GM21723 (cell line): Measurements from ENCODE around the gene RAPGEF4.

Source experiments
- ATAC-seq: cut with Tn5 transposase; IDR thresholded peaks from one replicate; pipeline ENCODE4 v1.9.1; 2021; ENCODE audit warnings: mild to moderate bottlenecking, moderate library complexity; ENCODE audit not compliant: unreplicated experiment

The RAPGEF4 gene

DNA sequence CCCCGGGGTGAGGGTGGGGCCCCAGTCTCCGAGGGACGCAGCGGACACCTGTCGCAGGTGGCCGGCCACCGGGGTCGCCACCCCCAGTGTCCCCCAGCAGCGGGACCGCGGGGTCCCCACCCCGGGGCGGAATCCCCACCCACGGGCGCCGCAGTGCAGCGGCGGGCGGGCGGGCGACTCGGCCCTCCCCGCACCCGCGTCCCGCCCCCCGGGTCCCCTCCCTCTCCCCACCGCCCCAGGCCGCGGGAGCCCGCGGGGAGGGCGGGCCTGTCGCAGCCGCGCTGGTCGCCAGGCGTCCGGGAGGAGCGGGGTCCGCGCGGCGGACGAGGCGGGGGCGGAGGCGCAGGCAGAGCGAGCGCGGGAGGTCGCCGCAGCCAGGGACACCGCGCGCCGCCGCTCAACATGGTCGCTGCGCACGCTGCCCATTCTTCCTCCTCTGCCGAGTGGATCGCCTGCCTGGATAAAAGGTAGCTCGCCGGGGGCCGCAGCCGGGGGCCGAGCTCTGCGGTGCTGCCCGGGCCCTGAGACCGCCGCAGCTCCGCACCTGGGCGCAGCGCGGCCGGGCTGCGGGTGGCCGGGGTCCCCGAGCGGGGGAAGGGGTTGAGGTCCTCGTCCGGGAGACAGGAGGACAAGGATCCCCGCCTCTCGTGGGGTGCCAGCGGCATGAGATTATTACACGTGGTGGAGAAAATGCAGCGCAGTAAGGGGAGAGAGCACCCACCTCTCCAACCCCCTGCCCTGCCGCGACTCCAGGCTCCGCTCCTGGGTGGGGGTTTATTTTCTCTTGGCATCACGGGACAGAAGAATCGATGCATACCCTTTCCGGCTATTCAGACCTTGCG is at the start of gene RAPGEF4:
Gene RAPGEF4 (plus strand): TSS at position 264 of the 842 bp plus-strand sequence. CDS start 139 bp downstream, at position 403.
- ATAC-seq = no peak

DNA sequence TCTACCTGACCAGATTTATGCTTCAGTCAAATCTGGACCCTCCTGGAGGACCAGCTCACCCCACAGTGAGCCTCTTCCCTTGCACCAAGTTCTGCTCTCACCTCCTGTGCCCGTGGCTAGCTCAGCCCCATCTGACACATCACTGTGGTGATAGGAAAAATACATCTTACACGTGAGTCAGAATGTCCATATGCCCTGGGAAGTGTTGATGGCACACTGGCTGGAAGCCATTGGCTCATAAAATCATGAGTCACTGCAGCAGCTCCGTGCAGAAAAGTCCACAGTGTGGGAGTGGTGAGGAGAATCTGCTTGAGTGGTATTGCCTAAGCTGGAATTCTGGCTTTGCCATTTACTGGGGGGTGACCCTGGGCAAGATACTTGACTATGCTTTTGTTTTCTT is 42.6 kb upstream of the RAPGEF4 start:
- no peak for ATAC-seq

GRCh38 chr2:172693529-172694455 is 41.9 kb upstream of the RAPGEF4 start:
- ATAC-seq = no peak

GRCh38 chr2:172697296-172697695 is 38.3 kb upstream of the RAPGEF4 start:
- no peak for ATAC-seq

DNA sequence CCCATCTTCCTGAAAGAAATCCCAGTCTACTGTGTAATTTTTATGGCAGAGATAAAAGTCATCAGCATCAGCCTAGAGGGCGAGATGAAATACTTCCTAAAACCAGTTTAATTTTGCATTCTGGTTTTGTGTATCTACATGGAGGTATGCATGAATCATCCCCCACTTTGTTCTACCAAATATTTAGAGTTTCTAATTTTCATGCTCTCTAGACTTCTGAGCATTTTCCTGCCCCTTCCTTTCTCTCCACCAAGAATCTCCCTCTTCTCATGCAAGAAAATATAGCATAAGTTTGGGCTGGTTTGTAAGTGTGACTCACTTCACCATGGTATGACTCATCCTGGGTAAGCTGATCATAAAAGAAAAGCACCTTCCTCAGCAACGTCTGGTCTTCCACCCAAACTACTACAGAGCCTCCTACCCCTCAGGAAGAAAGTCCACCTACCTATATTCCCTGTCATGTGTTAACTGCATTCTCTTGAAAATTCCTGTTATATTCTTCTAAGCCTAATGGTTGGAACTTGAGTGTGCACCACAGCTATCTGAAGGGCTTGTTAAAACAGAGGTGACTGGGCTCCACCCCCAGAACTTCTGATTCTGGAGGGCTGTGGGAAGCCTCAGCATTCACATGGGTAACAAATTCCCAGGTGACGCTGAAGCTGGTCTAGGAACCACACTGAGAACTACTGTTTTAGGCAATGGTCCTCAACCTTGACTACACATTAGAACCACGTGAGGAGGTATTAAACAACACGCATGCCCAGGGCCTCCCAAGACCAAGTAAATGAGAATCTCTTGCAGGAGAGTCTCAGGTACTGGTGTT is 37.4 kb upstream of the RAPGEF4 start:
- ATAC-seq = peak; percentile 89

- ATAC-seq = no peak
Measured at GRCh38 chr2:172701250-172701649, 34.4 kb upstream of the RAPGEF4 start.

- no peak for ATAC-seq
Measured at GRCh38 chr2:172702451-172702850, 33.2 kb upstream of the RAPGEF4 start.

DNA sequence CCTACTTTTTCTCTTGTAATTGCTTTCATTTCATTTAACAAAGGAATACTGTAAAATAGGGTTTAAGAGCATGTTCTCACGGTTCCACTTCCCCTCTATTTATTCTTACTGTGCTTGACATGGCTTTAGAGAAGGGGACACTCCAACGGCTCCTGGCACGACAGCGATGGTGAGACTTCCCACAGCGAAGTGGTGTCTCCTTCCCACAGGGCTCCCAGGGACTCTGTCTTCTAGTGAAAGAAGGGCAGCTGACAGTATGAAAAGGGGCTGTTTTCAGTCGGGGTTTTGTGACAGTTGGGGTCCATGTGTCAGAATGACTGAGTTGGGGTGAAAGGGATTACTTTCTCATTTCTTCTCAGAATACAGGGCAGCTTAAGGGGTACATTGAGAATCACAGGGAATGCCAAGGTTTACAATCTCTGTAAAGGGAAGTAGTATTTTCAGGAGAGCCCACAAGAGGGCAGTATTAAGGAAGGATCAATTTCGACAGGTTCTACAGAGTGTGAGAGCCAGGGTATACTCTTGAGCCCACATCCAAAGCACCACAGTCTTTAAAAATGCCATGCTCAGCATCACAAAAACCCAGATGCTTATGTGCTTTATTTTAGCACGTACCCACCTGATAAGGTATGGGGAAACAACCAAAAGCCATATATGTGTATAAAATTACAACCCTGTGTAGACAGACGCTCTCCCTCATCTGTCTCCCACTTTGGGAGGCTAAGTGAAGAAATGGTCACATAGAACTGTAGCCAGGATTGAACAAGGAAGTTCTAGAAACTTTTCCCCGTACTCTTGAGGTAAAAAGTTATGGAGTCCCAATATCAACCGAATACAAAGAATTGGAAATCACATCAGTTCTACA is 31.3 kb upstream of the RAPGEF4 start:
- ATAC-seq = no peak

GRCh38 chr2:172705352-172705751 is 30.3 kb upstream of the RAPGEF4 start:
- ATAC-seq = no peak

- no peak for ATAC-seq
Measured at GRCh38 chr2:172708247-172708646, 27.4 kb upstream of the RAPGEF4 start.

DNA sequence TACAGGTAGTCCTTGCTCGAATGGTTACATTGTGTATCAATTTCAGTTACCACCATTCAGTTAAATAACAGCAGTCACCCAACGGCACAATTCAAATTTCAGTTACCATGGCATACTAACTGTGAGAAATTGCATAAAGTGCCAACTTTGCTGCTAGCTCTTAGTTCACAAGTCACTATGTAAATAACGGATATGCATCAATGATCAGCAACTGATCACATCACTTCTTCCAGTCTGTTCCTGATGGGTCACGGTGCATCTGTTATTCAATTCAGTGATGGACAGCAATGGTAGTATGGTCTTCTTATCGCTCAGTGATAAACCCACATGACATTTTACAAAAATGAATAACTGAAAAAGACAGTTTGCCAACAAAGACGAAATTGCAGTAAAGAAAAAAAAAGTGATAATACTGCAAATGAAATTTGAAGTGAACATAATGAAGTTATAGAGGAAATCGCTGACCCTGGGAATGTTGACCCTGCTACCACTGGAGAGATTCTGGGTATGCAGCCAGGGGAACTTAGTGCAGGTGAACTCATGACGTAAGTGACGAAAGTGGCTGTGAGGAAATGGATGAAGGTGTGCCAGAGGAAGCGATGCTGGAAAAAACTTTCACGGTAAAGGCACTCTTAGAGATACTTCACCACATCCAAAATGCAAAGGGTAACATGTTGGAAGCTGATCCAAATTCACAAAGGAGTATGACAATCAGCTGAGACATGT is 25.9 kb upstream of the RAPGEF4 start:
- ATAC-seq = no peak

GRCh38 chr2:172710584-172711047 is 25.0 kb upstream of the RAPGEF4 start:
- no peak for ATAC-seq

GRCh38 chr2:172711110-172711509 is 24.5 kb upstream of the RAPGEF4 start:
- ATAC-seq = no peak

DNA sequence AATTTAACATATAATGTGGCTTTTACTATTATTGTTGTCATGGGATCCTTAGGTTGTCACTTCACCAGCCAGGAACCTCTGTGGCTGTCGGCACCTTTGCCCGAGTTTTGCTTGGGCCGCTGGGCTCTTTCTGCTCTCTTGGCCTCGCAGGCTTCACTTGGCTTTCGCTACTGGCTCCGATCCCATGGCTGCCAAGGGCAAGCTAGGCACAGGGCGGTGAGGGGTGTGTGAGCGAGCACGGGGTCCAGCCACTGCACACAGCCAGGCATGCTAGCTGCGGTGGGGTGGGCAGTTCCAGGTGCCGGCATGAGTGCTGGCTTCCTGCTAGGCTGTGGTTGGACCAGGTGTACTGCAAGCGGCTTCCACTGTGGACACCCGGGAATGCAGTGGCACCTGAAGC is 23.4 kb upstream of the RAPGEF4 start:
- no peak for ATAC-seq

DNA sequence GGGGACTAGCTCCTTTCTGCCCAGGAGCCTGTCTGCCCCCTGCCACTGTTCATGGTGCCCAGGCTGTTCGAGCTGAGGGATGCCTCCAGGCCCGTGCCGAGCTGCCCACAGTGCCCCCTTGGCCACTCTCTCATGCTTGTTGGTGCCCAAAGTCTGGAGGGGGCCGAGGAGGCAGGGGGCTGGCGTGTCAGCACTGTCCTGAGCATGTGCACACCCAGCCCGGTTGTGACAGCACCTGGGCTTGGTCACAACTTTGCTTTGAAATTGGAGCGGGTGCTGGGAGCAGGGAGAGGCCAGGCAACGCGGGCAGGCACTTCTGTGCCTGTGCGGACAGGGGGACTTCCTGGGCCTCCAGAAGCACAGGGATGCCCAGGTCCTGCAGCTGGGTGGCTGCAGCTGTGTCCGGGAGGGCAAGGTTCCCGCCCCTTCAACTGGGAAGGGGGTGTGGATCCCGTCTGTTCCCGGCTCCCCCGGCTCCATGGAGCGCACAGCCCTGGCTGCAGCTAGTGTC is 22.2 kb upstream of the RAPGEF4 start:
- no peak for ATAC-seq

- no peak for ATAC-seq
Measured at GRCh38 chr2:172722481-172722880, 13.2 kb upstream of the RAPGEF4 start.

GRCh38 chr2:172723286-172723685 is 12.4 kb upstream of the RAPGEF4 start:
- ATAC-seq = no peak

GRCh38 chr2:172724724-172725123 is 10.9 kb upstream of the RAPGEF4 start:
- ATAC-seq = no peak

DNA sequence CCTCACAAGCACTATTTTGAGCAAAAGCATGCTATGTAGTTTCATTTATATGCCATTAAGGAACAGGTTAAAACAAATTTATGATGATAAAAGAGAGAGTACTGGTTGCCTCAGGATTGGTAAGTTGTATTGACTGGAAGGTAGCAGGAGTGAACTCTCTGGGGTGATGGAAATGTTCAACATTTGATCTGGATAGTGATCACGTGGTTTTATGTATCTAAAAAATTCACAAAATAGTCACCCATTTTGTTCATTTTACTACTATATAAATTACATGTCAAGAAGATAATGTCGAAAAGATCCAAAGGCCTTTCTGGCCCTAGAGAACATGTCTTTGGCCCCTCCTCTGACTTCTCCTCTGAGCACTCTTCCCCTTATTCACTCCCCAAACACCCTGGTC is 10.4 kb upstream of the RAPGEF4 start:
- ATAC-seq = no peak
